SK-N-SH (cell line): Measurements from ENCODE around the gene RHOBTB3. TPM values are rescaled to one million over a fixed set of nuclear protein-coding genes. Genes with fewer than 3 reads are reported as not detected.
"Not testable (repeated sequence)": the region's sequence is repeated elsewhere in the genome, so short reads cannot be mapped to it uniquely, and the experiment has no call there.

Source experiments
- CTCF ChIA-PET: fragments of 300-600, 350-600 bp; formaldehyde crosslinking; extraction: SDS; loops from one replicate; lab custom pipeline; 2021; lab: Yijun Ruan, JAX
- POLR2A ChIA-PET: fragments of 350-600 bp; sonication (Branson Sonifier 250); formaldehyde crosslinking; extraction: SDS; loops from one replicate; lab custom pipeline; 2020; ENCODE audit warnings: antibody characterized with exemption, inconsistent platforms; lab: Yijun Ruan, JAX
- DNase-seq: peaks from one replicate; pipeline ENCODE4 v3.0.0; 2012
- H2AFZ ChIP-seq: fragments of 200-600 bp; sonication (generic); 2 replicates; pipeline ENCODE4 v1.8.1; 2016; ENCODE audit warnings: antibody characterized with exemption, mild to moderate bottlenecking, low read depth
- H3F3A ChIP-seq: fragments of 200-600 bp; sonication (generic); replicated peaks from 2 replicates; pipeline ENCODE3; 2016; ENCODE audit warnings: antibody characterized with exemption, mild to moderate bottlenecking; ENCODE audit not compliant: insufficient read depth
- H3K27ac ChIP-seq, 2 experiments: fragments of 200-500 bp in 1 of 2; fragments of 200-600 bp in 1 of 2; sonication (Bioruptor generic) in 1 of 2; sonication (generic), shearing (Covaris generic) in 1 of 2; 2 replicates each; pipeline versions ENCODE4 v1.5.1 to v1.6.1; 2014 to 2016; ENCODE audit warnings: low read depth in 2 of 2, inconsistent platforms in 1 of 2, low read length in 1 of 2, mild to moderate bottlenecking in 1 of 2, mixed read lengths in 1 of 2
- H3K27me3 ChIP-seq: fragments of 200-600 bp; sonication (generic), shearing (Covaris generic); 2 replicates; pipeline ENCODE4 v1.6.1; 2016; ENCODE audit warnings: mixed run types; ENCODE audit not compliant: insufficient read depth
- H3K36me3 ChIP-seq, 2 experiments: fragments of 200-500 bp in 1 of 2; fragments of 200-600 bp in 1 of 2; sonication (Bioruptor generic) in 1 of 2; sonication (generic) in 1 of 2; replicated peaks in 1 of 2; 2 replicates each; pipeline versions ENCODE3 to v1.5.1; 2014 to 2016; ENCODE audit warnings: low read length in 1 of 2, mild to moderate bottlenecking in 1 of 2; ENCODE audit not compliant: insufficient read depth in 2 of 2, control insufficient read depth in 1 of 2
- H3K4me1 ChIP-seq, 2 experiments: fragments of 200-500 bp in 1 of 2; fragments of 200-600 bp in 1 of 2; sonication (Bioruptor generic) in 1 of 2; sonication (generic), shearing (Covaris generic) in 1 of 2; 2 replicates each; pipeline versions ENCODE4 v1.5.1 to v1.6.1; 2014 to 2016; ENCODE audit warnings: low read depth in 1 of 2, low read length in 1 of 2, mixed run types in 1 of 2; ENCODE audit not compliant: insufficient read depth in 2 of 2, control insufficient read depth in 1 of 2
- H3K4me2 ChIP-seq: fragments of 200-600 bp; sonication (generic), shearing (Covaris generic); 2 replicates; pipeline ENCODE4 v1.6.1; 2017; ENCODE audit warnings: mixed run types
- H3K4me3 ChIP-seq, 2 experiments: fragments of 200-500 bp in 1 of 2; fragments of 200-600 bp in 1 of 2; sonication (Bioruptor generic) in 1 of 2; sonication (generic), shearing (Covaris generic) in 1 of 2; 2 replicates each; pipeline versions ENCODE4 v1.5.1 to v1.8.1; 2014 to 2016; ENCODE audit warnings: low read depth in 2 of 2, inconsistent platforms in 1 of 2, low read length in 1 of 2, mild to moderate bottlenecking in 1 of 2, mixed read lengths in 1 of 2, moderate library complexity in 1 of 2
- H3K79me2 ChIP-seq: fragments of 200-600 bp; sonication (generic); 2 replicates; pipeline ENCODE4 v1.8.1; 2017; ENCODE audit warnings: mild to moderate bottlenecking; ENCODE audit not compliant: insufficient read depth
- H3K9ac ChIP-seq: fragments of 200-600 bp; sonication (generic); 2 replicates; pipeline ENCODE4 v1.6.1; 2017; ENCODE audit warnings: mixed run types
- H3K9me2 ChIP-seq: fragments of 200-600 bp; sonication (generic); 2 replicates; pipeline ENCODE4 v1.6.1; 2017; ENCODE audit warnings: mixed run types
- H3K9me3 ChIP-seq: fragments of 200-600 bp; sonication (generic); 2 replicates; pipeline ENCODE4 v1.6.1; 2017; ENCODE audit warnings: mixed run types, mild to moderate bottlenecking, moderate library complexity
- H4K20me1 ChIP-seq: fragments of 200-600 bp; sonication (generic); 2 replicates; pipeline ENCODE4 v1.6.1; 2017; ENCODE audit warnings: mild to moderate bottlenecking, mixed run types; ENCODE audit not compliant: insufficient read depth
- FOXM1 ChIP-seq: IDR thresholded peaks from 2 replicates; pipeline ENCODE4 v1.4.0; 2012; ENCODE audit warnings: low read depth, mild to moderate bottlenecking
- GATA2 ChIP-seq: sonication (generic); formaldehyde crosslinking; IDR thresholded peaks from 2 replicates; pipeline ENCODE4 v1.5.0; 2020; ENCODE audit warnings: mild to moderate bottlenecking, missing genetic modification reagents
- JUND ChIP-seq: IDR thresholded peaks from 2 replicates; pipeline ENCODE4 v1.4.0; 2012
- NRF1 ChIP-seq: IDR thresholded peaks from 2 replicates; pipeline ENCODE4 v1.6.1; 2012; ENCODE audit warnings: low read depth, mild to moderate bottlenecking, low read length
- RAD21 ChIP-seq: IDR thresholded peaks from 2 replicates; pipeline ENCODE4 v1.6.1; 2012; ENCODE audit warnings: mild to moderate bottlenecking, low read length
- RXRA ChIP-seq: IDR thresholded peaks from 2 replicates; pipeline ENCODE4 v1.4.0; 2012; ENCODE audit warnings: low read depth, mild to moderate bottlenecking, borderline replicate concordance
- SIN3A ChIP-seq: IDR thresholded peaks from 2 replicates; pipeline ENCODE4 v1.6.1; 2012; ENCODE audit warnings: low read depth, mild to moderate bottlenecking, low read length, moderate library complexity, borderline replicate concordance
- TAF1 ChIP-seq: IDR thresholded peaks from 2 replicates; pipeline ENCODE4 v1.6.1; 2012; ENCODE audit warnings: low read depth, mild to moderate bottlenecking, low read length, moderate library complexity, borderline replicate concordance
- TCF12 ChIP-seq: IDR thresholded peaks from 2 replicates; pipeline ENCODE4 v1.4.0; 2012
- TEAD4 ChIP-seq: IDR thresholded peaks from 2 replicates; pipeline ENCODE4 v1.4.0; 2012; ENCODE audit warnings: mild to moderate bottlenecking, borderline replicate concordance; ENCODE audit not compliant: insufficient read depth
- WGBS: methylation state at CpG from one replicate; pipeline ENCODE4 v1.1.6; 2017; ENCODE audit warnings: low lambda C conversion rate; 5-methylcytosine and 5-hydroxymethylcytosine counted together
- polyA plus RNA-seq, 3 experiments: library from polyadenylated mRNA; depleted of rRNA; stranded (reverse); fragments of >200 nt; gene quantifications; 2 replicates each; pipeline ENCODE4 v1.2.3, GENCODE V29; 2012
- TF ChIP-seq, protein P1 (sequence below): fragments of 150-350 bp; IDR thresholded peaks from 2 replicates; pipeline ENCODE4 v1.6.1; 2016; ENCODE audit warnings: mild to moderate bottlenecking, low read depth, low read length
- TF ChIP-seq, protein P2 (sequence below): IDR thresholded peaks from 2 replicates; pipeline ENCODE4 v1.4.0; 2012; ENCODE audit warnings: low read depth, borderline replicate concordance
- TF ChIP-seq, protein P3 (sequence below): IDR thresholded peaks from 2 replicates; pipeline ENCODE4 v1.4.0; 2012; ENCODE audit warnings: low read depth, borderline replicate concordance

RHOBTB3 gene
- polyA plus RNA-seq, 1 of the 3 experiments (the other 2 are of a cell fraction): 59.3 TPM

DNA sequence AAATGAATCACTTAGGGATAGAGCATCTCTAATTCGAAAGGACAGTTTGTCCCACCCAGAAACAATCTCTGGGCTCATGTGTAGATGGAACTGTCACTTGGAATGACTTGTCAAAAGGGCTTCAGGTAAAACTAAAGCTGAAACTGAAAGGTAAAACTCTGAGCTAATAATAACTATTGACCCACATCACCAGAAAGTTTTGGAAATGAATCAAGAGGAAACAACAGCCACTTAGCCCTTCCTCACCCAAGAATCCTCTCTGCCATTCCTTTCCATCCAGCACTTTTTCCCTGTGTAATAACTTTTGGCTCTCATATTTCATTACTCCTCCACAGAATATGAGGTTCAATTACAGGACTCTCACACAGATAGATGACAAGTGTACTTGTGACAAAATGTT, 105.4 kb downstream of the RHOBTB3 start:
- whole genome bisulfite sequencing: 95% methylated on average over 1 of the region's 1 CpG

DNA sequence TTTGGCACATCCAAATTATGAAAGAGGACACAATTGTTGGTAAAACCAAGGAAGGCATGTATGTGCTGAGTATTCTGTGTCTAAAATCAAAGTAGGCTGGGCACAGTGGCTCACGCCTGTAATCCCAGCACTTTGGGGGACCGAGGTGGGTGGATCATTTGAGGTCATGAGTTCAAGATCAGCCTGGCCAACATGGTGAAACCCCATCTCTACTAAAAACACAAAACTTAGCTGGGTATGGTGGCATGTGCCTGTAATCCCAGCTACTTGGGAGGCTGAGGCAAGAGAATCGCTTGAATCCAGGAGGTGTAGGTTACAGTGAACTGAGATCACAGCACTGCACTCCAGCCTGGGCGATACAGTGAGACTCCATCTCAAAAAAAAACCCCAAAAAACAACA, 105.8 kb downstream of the RHOBTB3 start:
- H3K27ac ChIP-seq, H3K79me2 ChIP-seq, H4K20me1 ChIP-seq, H3K4me1 ChIP-seq, H3F3A ChIP-seq, DNase-seq, H3K27me3 ChIP-seq, H3K9me2 ChIP-seq, H3K4me3 ChIP-seq, H2AFZ ChIP-seq, POLR2A ChIA-PET, H3K9ac ChIP-seq, H3K36me3 ChIP-seq, H3K9me3 ChIP-seq, H3K4me2 ChIP-seq: not testable (repeated sequence)
- WGBS: 85% methylated on average over 4 of the region's 4 CpGs
- CTCF ChIA-PET: interaction anchor here (1.2 to 3.1 kb wide), 3 partner anchors 10 to 173 kb away, joined by 4 to 17 read pairs (median 5); no protein-coding TSS in a partner anchor

More for the DNA sequence above, 105.4 kb downstream of the RHOBTB3 start:
- H3K79me2 ChIP-seq: no peaks in the 10 kb centered on the region
- no peak overlapping the region for H3K4me3 ChIP-seq
- no peak for DNase-seq
- no peak overlapping the region for H2AFZ ChIP-seq
- H3K9me2 ChIP-seq: no peaks in the 10 kb centered on the region
- no peak overlapping the region for H3K27ac ChIP-seq
- no peaks in the 10 kb centered on the region for H3K36me3 ChIP-seq
- ChIA-PET CTCF (interaction anchor here (1.2 to 3.1 kb wide), 2 partner anchors 10 to 55 kb away, joined by 5 to 17 read pairs; no protein-coding TSS in a partner anchor), POLR2A (no interaction called here)
- no peak overlapping the region for H3K4me2 ChIP-seq
- H3K9me3 ChIP-seq: no peaks in the 10 kb centered on the region
- H3K9ac ChIP-seq: no peak overlapping the region
- H3F3A ChIP-seq: no peaks in the 10 kb centered on the region
- H3K27me3 ChIP-seq: no peaks in the 10 kb centered on the region
- H3K4me1 ChIP-seq: peaks cover 0 to 9% of the 10 kb centered on the region in 2 experiments; a peak in 1 of 4 replicates
- TF ChIP-seq NRF1 (no peak), GATA2 (CRISPR knock-in tag) (no peak)
- TF ChIP-seq, protein P1, sequence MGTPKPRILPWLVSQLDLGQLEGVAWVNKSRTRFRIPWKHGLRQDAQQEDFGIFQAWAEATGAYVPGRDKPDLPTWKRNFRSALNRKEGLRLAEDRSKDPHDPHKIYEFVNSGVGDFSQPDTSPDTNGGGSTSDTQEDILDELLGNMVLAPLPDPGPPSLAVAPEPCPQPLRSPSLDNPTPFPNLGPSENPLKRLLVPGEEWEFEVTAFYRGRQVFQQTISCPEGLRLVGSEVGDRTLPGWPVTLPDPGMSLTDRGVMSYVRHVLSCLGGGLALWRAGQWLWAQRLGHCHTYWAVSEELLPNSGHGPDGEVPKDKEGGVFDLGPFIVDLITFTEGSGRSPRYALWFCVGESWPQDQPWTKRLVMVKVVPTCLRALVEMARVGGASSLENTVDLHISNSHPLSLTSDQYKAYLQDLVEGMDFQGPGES: no peak
- no peaks in the 10 kb centered on the region for H4K20me1 ChIP-seq

DNA sequence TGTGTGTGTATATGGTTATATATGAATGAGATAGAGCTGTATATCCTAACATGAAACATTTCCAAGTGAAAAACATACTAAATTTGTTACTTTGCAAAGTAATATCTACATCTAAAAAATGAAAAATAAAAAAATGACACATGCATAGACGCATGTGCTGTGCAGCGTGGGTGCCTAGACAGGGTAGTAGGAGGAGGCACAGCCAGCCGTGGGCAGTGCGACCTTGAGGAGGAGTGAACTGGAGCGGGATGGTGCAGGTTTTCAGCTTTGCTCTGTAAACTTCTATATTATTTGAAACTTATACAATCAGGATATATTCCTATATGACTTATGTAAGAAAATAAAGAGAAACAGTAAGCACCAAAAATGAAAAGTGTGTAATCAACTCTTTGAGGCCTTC, 106.4 kb downstream of the RHOBTB3 start:
- WGBS: 98% methylated on average over 5 of the region's 5 CpGs
- no peaks in the 10 kb centered on the region for H3K9me2 ChIP-seq
- no peak overlapping the region for H3K27ac ChIP-seq
- ChIA-PET CTCF (interaction anchor here (1.6 to 3.1 kb wide), 2 partner anchors 56 to 173 kb away, joined by 4 to 17 read pairs; no protein-coding TSS in a partner anchor), POLR2A (no interaction called here)
- no peaks in the 10 kb centered on the region for H3K79me2 ChIP-seq
- H3K4me3 ChIP-seq: no peak overlapping the region
- H3K4me2 ChIP-seq: no peak overlapping the region
- no peaks in the 10 kb centered on the region for H3F3A ChIP-seq
- no peaks in the 10 kb centered on the region for H3K36me3 ChIP-seq
- H4K20me1 ChIP-seq: no peaks in the 10 kb centered on the region
- H3K27me3 ChIP-seq: no peaks in the 10 kb centered on the region
- H2AFZ ChIP-seq: no peak overlapping the region
- peaks cover 0 to 9% of the 10 kb centered on the region in 2 experiments; a peak in 1 of 4 replicates for H3K4me1 ChIP-seq
- TF ChIP-seq TEAD4: no peak
- no peak for TF ChIP-seq FOXM1
- no peak for TF ChIP-seq TCF12
- TF ChIP-seq TAF1: no peak
- TF ChIP-seq SIN3A: no peak
- TF ChIP-seq, protein P2, sequence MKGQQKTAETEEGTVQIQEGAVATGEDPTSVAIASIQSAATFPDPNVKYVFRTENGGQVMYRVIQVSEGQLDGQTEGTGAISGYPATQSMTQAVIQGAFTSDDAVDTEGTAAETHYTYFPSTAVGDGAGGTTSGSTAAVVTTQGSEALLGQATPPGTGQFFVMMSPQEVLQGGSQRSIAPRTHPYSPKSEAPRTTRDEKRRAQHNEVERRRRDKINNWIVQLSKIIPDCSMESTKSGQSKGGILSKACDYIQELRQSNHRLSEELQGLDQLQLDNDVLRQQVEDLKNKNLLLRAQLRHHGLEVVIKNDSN: no peak
- TF ChIP-seq, protein P3, sequence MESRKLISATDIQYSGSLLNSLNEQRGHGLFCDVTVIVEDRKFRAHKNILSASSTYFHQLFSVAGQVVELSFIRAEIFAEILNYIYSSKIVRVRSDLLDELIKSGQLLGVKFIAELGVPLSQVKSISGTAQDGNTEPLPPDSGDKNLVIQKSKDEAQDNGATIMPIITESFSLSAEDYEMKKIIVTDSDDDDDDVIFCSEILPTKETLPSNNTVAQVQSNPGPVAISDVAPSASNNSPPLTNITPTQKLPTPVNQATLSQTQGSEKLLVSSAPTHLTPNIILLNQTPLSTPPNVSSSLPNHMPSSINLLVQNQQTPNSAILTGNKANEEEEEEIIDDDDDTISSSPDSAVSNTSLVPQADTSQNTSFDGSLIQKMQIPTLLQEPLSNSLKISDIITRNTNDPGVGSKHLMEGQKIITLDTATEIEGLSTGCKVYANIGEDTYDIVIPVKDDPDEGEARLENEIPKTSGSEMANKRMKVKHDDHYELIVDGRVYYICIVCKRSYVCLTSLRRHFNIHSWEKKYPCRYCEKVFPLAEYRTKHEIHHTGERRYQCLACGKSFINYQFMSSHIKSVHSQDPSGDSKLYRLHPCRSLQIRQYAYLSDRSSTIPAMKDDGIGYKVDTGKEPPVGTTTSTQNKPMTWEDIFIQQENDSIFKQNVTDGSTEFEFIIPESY: no peak
- TF ChIP-seq RAD21: no peak
- no peak for TF ChIP-seq JUND
- no peak for TF ChIP-seq RXRA
- H3K9ac ChIP-seq: no peak overlapping the region
- no peaks in the 10 kb centered on the region for H3K9me3 ChIP-seq
- no peak for DNase-seq
